GM12873 (cell line): ENCODE results near the gene GRID2.

Experiments
- CTCF ChIP-seq: IDR thresholded peaks from 2 replicates; pipeline ENCODE4 v1.5.1; 2012; ENCODE audit warnings: low read depth, mild to moderate bottlenecking, moderate library complexity, low read length, control low read depth; ENCODE audit not compliant: insufficient read depth; ENCODE audit errors: missing control alignments

Gene GRID2

GRCh38 chr4:92657695-92658094 is 353.9 kb downstream of the GRID2 start:
- TF ChIP-seq CTCF: no peak

- no peak for TF ChIP-seq CTCF
Measured at GRCh38 chr4:92658318-92658717, 354.6 kb downstream of the GRID2 start.

- TF ChIP-seq CTCF: no peak
Measured at GRCh38 chr4:92677805-92678204, 374.0 kb downstream of the GRID2 start.

- no peak for TF ChIP-seq CTCF
Measured at GRCh38 chr4:92678292-92678691, 374.5 kb downstream of the GRID2 start.

- TF ChIP-seq CTCF: no peak
Measured at GRCh38 chr4:92679149-92679548, 375.4 kb downstream of the GRID2 start.

GRCh38 chr4:92714640-92715039 is 410.9 kb downstream of the GRID2 start:
- TF ChIP-seq CTCF: no peak

- TF ChIP-seq CTCF: no peak
Measured at GRCh38 chr4:92733231-92733630, 429.5 kb downstream of the GRID2 start.
